DMS153 treated with DMSO at 0.1 percent for 48 hours (cell line): ENCODE data around the gene ASCC2.
"Not testable (repeated sequence)": the region's sequence is repeated elsewhere in the genome, so short reads cannot be mapped to it uniquely, and the experiment has no call there.

Experiments
- DNase-seq: peaks from one replicate; lab custom pipeline; 2025; ENCODE audit not compliant: unreplicated experiment; lab: John Stamatoyannopoulos, UW

ASCC2 gene

GRCh38 chr22:29758068-29758622, 79.9 kb downstream of the ASCC2 start:
- DNase-seq = no peak

- DNase-seq = no peak
These were observed 81.0 kb downstream of the ASCC2 start for GRCh38 chr22:29757096-29757495.

DNA sequence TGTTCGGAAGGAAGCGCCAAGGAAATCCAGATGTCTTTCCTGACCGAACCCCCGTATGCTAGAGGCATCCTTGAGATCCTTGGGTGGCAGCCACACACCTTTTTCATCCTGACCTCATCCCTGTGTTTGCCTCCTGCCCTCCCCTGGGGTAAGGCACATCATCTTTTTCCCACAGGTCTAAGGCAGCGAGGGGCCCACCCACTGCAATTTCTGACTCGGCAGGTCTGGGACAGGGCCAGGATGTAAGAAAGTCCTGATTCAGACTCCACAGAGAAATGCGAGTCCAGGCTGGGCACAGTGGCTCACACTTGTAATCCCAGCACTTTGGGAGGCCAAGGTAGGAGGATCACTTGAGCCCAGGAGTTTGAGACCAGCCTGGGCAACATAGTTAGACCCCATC, 81.7 kb downstream of the ASCC2 start:
- DNase-seq = no peak

- DNase-seq = no peak
These were observed 82.2 kb downstream of the ASCC2 start for GRCh38 chr22:29755889-29756288.

DNA sequence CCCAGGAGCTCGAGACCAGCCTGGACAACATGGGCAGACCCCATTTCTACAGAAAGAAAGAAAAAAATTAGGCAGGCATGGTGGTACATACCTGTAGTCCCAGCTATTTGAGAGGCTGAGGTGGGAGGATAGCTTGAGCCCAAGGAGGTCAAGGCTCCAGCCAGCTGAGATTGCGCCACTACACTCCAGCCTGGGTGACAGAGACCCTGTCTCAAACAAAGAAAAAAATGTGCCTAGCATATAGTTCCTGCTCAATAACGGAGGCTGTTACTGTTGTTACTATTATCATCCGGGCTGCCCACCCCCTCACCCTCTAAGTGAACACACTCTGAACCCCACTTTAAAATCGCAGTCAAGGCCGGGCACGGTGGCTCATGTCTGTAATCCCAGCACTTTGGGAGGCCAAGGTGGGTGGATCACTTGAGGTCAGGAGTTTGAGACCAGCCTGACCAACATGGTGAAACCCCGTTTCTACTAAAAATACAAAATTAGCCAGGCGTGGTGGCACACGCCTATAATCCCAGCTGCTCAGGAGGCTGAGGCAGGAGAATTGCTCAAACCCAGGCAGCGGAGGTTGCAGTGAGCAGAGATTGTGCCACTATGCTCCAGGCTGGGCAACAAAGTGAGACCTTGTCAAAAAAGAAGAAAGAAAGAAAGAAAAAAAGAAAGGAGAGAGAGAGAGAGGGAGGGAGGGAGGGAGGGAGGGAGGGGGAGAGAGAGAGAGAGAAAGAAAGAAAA, 83.2 kb downstream of the ASCC2 start:
- DNase-seq = not testable (repeated sequence)

- DNase-seq = no peak
These were observed 84.0 kb downstream of the ASCC2 start for GRCh38 chr22:29753808-29754657.

- DNase-seq = no peak
These were observed 86.4 kb downstream of the ASCC2 start for GRCh38 chr22:29751669-29752068.

DNA sequence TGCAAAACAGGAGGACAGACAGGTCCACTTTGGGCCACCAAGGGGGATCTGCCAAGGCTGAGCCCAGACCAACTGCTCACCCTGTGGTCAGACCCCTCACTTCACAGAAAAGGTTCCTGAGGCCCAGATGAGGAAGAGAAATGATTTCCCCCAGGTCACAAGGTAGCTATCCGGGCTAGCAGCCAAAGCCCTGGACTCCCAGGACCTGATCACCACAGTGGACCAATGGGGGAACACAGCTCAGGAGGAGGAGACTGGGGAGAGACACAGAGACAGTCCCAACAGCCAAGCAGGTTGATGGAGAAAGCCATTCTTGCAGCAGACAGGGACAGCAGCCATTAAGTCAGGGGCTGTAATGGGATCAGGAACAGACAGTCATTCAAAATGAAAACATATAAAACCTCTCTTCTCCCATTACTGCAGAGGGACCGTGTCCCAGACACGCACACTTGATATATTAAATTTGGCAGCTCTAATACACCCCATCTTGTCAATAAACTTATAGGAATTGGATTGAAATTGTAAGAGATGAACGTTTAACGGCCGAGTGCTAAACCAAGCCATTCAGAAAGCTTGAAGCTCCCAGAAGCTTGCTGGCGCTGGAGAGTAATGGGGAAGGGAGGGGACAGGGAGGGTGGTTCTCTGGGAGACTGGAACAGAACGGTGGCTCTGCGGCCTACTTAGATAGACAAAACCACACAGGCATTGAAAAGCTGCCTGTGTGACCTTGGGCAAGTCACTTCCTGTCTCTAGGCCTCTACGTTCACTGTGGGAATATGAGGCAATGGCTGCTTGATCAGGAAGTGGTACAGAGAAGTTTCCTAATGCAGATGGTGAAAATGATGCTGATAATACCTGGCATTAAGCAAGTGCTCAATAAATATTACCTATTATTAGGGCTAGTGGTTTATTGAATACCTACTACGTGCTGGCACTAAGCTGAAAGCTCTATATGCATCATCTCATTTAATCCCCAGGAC, 87.2 kb downstream of the ASCC2 start:
- DNase-seq = no peak

- no peak for DNase-seq
These were observed 88.0 kb downstream of the ASCC2 start for GRCh38 chr22:29750029-29750428.

DNA sequence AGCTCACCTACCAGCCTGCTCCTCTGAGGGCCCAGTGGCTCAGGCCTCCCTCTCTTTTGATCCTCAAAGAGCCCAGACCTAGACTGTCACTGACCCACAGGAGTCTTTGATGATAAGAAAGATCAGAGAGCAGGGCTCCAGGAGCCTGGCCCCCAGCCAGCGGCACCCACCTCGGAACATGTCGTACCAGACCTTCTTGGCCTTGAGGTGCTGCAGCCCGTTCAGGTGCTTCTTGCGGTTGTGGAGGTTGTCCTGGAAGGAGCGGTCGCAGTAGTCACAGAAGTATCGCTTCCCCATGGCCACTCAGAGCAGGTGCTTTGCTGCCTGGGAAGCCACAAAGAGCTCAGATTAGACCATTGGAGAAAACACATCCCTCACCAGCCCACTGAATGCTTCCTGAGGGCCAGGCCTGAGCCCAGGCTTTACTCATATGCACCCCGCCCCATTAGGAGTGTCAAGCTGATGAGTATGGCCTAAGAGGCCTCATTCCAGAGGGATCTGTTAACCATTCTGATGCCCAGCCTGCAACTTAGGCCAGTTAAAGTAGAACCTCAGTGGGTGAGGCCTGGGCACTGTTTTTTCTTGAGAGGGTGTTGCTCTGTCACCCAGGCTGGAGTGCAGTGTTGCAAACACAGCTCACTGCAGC, 89.7 kb downstream of the ASCC2 start:
- DNase-seq = no peak

DNA sequence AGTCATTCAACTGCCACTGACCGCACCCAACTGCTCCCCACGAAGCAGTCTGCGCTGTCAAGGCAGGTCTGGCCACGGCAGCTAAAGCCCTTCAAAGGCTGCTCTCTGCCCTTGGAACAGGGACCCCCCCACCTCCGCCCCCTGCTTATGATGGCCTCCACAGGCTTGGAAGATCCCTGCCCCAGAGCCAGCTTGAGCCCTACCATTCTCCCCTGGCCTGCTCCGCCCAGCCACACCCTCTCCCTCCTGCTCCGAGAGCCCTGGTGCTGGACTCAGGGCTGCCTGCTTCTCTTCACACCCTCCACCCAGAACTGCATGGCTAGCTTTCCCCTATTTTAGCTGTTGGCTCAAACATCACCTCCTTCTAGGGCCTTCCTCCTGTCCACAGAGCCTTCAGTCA, 90.2 kb downstream of the ASCC2 start:
- DNase-seq = no peak

DNA sequence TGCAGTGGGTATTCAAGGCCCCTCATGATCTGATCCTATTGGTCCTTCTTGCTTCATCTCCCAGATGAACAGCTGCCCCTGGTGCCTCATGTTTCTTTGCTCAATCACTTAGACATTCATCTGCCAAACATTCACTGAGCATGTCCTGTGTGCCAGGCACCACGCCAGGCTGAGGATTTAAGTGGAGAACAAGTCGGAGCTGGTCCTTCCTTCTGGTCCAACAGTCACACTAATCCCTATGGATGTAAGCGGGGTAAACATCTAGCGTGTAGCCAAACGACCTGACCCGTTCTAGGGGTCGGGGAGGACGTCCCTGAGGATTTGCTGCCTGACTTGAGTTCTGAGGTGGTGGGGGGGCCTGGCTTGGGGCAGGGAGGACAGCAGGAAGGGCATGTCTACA, 93.2 kb downstream of the ASCC2 start:
- no peak for DNase-seq

GRCh38 chr22:29742326-29742725, 95.7 kb downstream of the ASCC2 start:
- no peak for DNase-seq

DNA sequence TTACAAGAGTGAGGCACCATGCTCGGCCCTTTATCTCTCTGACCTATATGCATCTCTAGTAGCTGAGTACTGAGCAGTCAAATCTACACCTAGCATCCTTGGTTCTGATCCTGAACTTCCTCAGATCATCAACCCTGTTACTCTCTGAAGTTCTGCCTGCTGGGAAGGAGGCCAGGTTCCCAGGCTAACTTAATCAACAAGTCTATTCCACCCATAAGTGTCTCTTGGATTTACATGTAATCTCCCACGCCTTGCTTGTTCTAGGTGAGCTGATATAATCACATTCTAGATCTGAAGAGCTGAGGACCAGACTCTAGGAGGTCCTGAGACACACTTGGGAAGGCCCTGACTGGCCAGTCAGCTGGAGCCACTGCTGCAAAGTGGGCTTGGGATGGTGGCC, 96.1 kb downstream of the ASCC2 start:
- no peak for DNase-seq

GRCh38 chr22:29740216-29740615, 97.9 kb downstream of the ASCC2 start:
- DNase-seq = no peak

- no peak for DNase-seq
These were observed 98.7 kb downstream of the ASCC2 start for GRCh38 chr22:29739346-29739875.
